ENCODE data around the gene IRF9. TPM values are rescaled to one million over a fixed set of nuclear protein-coding genes. Genes with fewer than 3 reads are reported as not detected.

IRF9 gene
- total and polyA plus RNA-seq, 2 of the 13 experiments (the other 11 are each of a cell fraction or from before 2014, with no cell fraction given), result 14.9 to 49.7 TPM

GRCh38 chr14:24156840-24157239, 4.2 kb upstream of the IRF9 start (continued):
- TF ChIP-seq GMEB2 (CRISPR knock-in tag; IDR thresholded peaks at IDR 0.05; ENCODE audit: low read depth) (no peak), ZNF367 (CRISPR knock-in tag; IDR thresholded peaks at IDR 0.05; ENCODE audit: borderline replicate concordance) (no peak), ARNT2 (CRISPR knock-in tag; IDR thresholded peaks at IDR 0.05; ENCODE audit: low read depth) (no peak), PHB2 (IDR thresholded peaks at IDR 0.05; ENCODE audit: partially characterized antibody) (peak; percentile 56), SKI (IDR thresholded peaks at IDR 0.05; ENCODE audit: partially characterized antibody) (no peak), ZNF563 (CRISPR knock-in tag; IDR thresholded peaks at IDR 0.05) (no peak), ZNF343 (CRISPR knock-in tag; IDR thresholded peaks at IDR 0.05) (no peak), ZFP37 (CRISPR knock-in tag; IDR thresholded peaks at IDR 0.05; ENCODE audit: borderline replicate concordance) (no peak), SP1 (IDR thresholded peaks at IDR 0.05) (no peak), SP1 (CRISPR knock-in tag; IDR thresholded peaks at IDR 0.05) (no peak), TBL1XR1 (IDR thresholded peaks at IDR 0.05; ENCODE audit: borderline replicate concordance, low read length, partially characterized antibody) (no peak), YY1 (IDR thresholded peaks at IDR 0.05; ENCODE audit: insufficient read depth, insufficient replicate concordance, low read depth, low read length) (no peak), SIX4 (CRISPR knock-in tag; IDR thresholded peaks at IDR 0.05) (no peak), SOX13 (IDR thresholded peaks at IDR 0.05) (no peak), SOX13 (CRISPR knock-in tag; conservative IDR thresholded peaks at IDR 0.05 in 1 of 2, IDR thresholded peaks at IDR 0.05 in 1 of 2) (no peak), MZF1 (CRISPR knock-in tag; IDR thresholded peaks at IDR 0.05; ENCODE audit: borderline replicate concordance) (0 out of 2 replicates have a peak, but pooled peaks have one; percentile 33), DMTF1 (CRISPR knock-in tag; IDR thresholded peaks at IDR 0.05) (no peak), GZF1 (CRISPR knock-in tag; IDR thresholded peaks at IDR 0.05) (no peak), FOXM1 (CRISPR knock-in tag; IDR thresholded peaks at IDR 0.05) (no peak), GTF2F1 (IDR thresholded peaks at IDR 0.05; ENCODE audit: low read length) (no peak), ZBTB20 (CRISPR knock-in tag; IDR thresholded peaks at IDR 0.05; ENCODE audit: borderline replicate concordance, low read depth) (no peak), NR2F2 (IDR thresholded peaks at IDR 0.05; ENCODE audit: borderline replicate concordance, low read depth) (no peak), ZNF326 (CRISPR knock-in tag; IDR thresholded peaks at IDR 0.05; ENCODE audit: borderline replicate concordance) (no peak), HNF4G (IDR thresholded peaks at IDR 0.05; ENCODE audit: borderline replicate concordance, low read depth, low read length) (no peak), HNF4G (CRISPR knock-in tag; IDR thresholded peaks at IDR 0.05; ENCODE audit: borderline replicate concordance, low read depth) (no peak), MBD4 (IDR thresholded peaks at IDR 0.05; ENCODE audit: borderline replicate concordance, low read length) (no peak), ZNF431 (CRISPR knock-in tag; IDR thresholded peaks at IDR 0.05; ENCODE audit: borderline replicate concordance, low read depth) (no peak), MIXL1 (CRISPR knock-in tag; IDR thresholded peaks at IDR 0.05) (no peak), PLRG1 (conservative IDR thresholded peaks at IDR 0.05) (0 out of 2 replicates have a peak, but pooled peaks have one; percentile 40), RBAK (CRISPR knock-in tag; IDR thresholded peaks at IDR 0.05) (no peak)

All from HepG2 (cell line).